Esophagus muscularis mucosa (tissue), 4 donors: ENCODE results near the gene SMAD9.

Experiments used
- CTCF ChIP-seq, 3 experiments: fragments of 200-600 bp in 2 of 3; fragments of 450-650 bp in 1 of 3; sonication (generic) in 2 of 3; IDR thresholded peaks; one replicate each; pipeline ENCODE4 v1.5.1; 2017 to 2019; ENCODE audit warnings: antibody characterized with exemption in 3 of 3, mild to moderate bottlenecking in 2 of 3, moderate library complexity in 1 of 3
- EP300 ChIP-seq: sonication (generic); formaldehyde crosslinking; IDR thresholded peaks from one replicate; pipeline ENCODE4 v1.6.1; 2017; ENCODE audit warnings: antibody characterized with exemption
- POLR2A ChIP-seq: fragments of 450-650 bp; IDR thresholded peaks from one replicate; pipeline ENCODE4 v1.6.1; 2017; ENCODE audit warnings: antibody characterized with exemption, moderate library complexity, mild to moderate bottlenecking, low read depth
- POLR2AphosphoS5 ChIP-seq, 2 donors: sonication (generic); formaldehyde crosslinking; IDR thresholded peaks; one replicate each; pipeline ENCODE4 v1.6.1; 2017; ENCODE audit warnings: antibody characterized with exemption in 2 of 2

- no peak for TF ChIP-seq CTCF (IDR thresholded peaks at IDR 0.05)
- no peak for TF ChIP-seq POLR2A
- TF ChIP-seq POLR2AphosphoS5 (IDR thresholded peaks at IDR 0.05): no peak
- TF ChIP-seq EP300: no peak
Measured at GRCh38 chr13:36950330-36950729, 30.3 kb upstream of the SMAD9 start.
